Transverse colon (tissue), 4 donors: Measurements from ENCODE around the gene THAP4. TPM values are rescaled to one million over a fixed set of nuclear protein-coding genes. Genes with fewer than 3 reads are reported as not detected.

Source experiments
- DNase-seq: peaks from one replicate; pipeline ENCODE4 v3.0.0-alpha.2; 2019
- H3K27ac ChIP-seq, 4 donors: fragments of 200-600 bp; sonication (generic); 2 replicates each; pipeline ENCODE4 v1.5.1; 2016 to 2018; ENCODE audit warnings: inconsistent platforms in 4 of 4
- H3K27me3 ChIP-seq: fragments of 200-600 bp; sonication (generic); 2 replicates; pipeline ENCODE4 v1.5.1; 2017; ENCODE audit warnings: inconsistent platforms
- H3K36me3 ChIP-seq, 4 donors: fragments of 200-600 bp; sonication (generic); 2 replicates each; pipeline ENCODE4 v1.5.1; 2017 to 2019; ENCODE audit warnings: inconsistent platforms in 4 of 4
- H3K4me1 ChIP-seq, 4 donors: fragments of 200-600 bp; sonication (generic); 2 replicates each; pipeline ENCODE4 v1.5.1; 2017 to 2020; ENCODE audit warnings: inconsistent platforms in 4 of 4
- H3K4me3 ChIP-seq, 4 donors: fragments of 200-600 bp; sonication (generic); 1 replicate in 1 of 4; 2 replicates in 3 of 4; pipeline versions ENCODE4 v1.5.1 to v1.6.1; 2017 to 2019; ENCODE audit warnings: inconsistent platforms in 4 of 4
- H3K9me3 ChIP-seq, 2 donors: fragments of 200-600 bp; sonication (generic); 2 replicates each; pipeline ENCODE4 v1.5.1; 2017 to 2019; ENCODE audit warnings: inconsistent platforms in 2 of 2
- EP300 ChIP-seq: sonication (generic); formaldehyde crosslinking; IDR thresholded peaks from one replicate; pipeline ENCODE4 v1.6.1; 2017; ENCODE audit warnings: antibody characterized with exemption, low read depth
- POLR2A ChIP-seq: fragments of 450-650 bp; IDR thresholded peaks from one replicate; pipeline ENCODE4 v1.6.1; 2016; ENCODE audit warnings: antibody characterized with exemption, mild to moderate bottlenecking, moderate library complexity
- POLR2AphosphoS5 ChIP-seq, 3 donors: sonication (generic); formaldehyde crosslinking; IDR thresholded peaks; one replicate each; pipeline ENCODE4 v1.6.1; 2016; ENCODE audit warnings: antibody characterized with exemption in 3 of 3
- WGBS, 2 donors: methylation state at CpG; one replicate each; pipeline ENCODE4 v1.1.5; 2018; ENCODE audit warnings: low coverage in 1 of 2; 5-methylcytosine and 5-hydroxymethylcytosine counted together
- in situ Hi-C, 4 donors: fragments of 200-750 bp; cut with MboI; loops; one replicate each; pipeline versions ENCODE4 v1.15.0 to v1.15.1; 2017; ENCODE audit warnings: low sequenced_read_pairs in 3 of 4, low pct_ligation_motif_present in 1 of 4, low pct_unique_long_range_greater_than_20kb in 1 of 4
- intact Hi-C: fragments of 100-400 bp; cut with DNase I; formaldehyde crosslinking; loops from one replicate; pipeline ENCODE4 v1.15.1; 2023; ENCODE audit warnings: low total_unique reads
- total RNA-seq, 4 donors: library from RNA; depleted of rRNA; stranded (reverse); fragments of >200 nt; gene quantifications; one replicate each; pipeline ENCODE4 v1.1.0, GENCODE V29; 2016
- TF ChIP-seq, protein P1 (sequence below), 5 experiments: fragments of 200-600 bp in 3 of 5; fragments of 450-650 bp in 2 of 5; sonication (generic) in 3 of 5; IDR thresholded peaks; 1 replicate in 2 of 5; 2 replicates in 3 of 5; pipeline ENCODE4 v1.5.1; 2016 to 2017; ENCODE audit warnings: antibody characterized with exemption in 5 of 5, inconsistent platforms in 3 of 5, mild to moderate bottlenecking in 2 of 5, moderate library complexity in 1 of 5

THAP4 gene
- total RNA-seq, 4 donors from 2014 or later, result 65.1 to 142 (median 82.8) TPM

- no peaks in the 10 kb centered on the region for H3K36me3 ChIP-seq
- no peak for DNase-seq
- 65 to 66% methylated on average over 8 to 12 of the region's 12 CpGs for WGBS, 2 donors
- no peak overlapping the region for H3K4me3 ChIP-seq
- TF ChIP-seq EP300 (no peak), POLR2A (no peak), POLR2AphosphoS5 (IDR thresholded peaks at IDR 0.05) (no peak)
- TF ChIP-seq, protein P1, sequence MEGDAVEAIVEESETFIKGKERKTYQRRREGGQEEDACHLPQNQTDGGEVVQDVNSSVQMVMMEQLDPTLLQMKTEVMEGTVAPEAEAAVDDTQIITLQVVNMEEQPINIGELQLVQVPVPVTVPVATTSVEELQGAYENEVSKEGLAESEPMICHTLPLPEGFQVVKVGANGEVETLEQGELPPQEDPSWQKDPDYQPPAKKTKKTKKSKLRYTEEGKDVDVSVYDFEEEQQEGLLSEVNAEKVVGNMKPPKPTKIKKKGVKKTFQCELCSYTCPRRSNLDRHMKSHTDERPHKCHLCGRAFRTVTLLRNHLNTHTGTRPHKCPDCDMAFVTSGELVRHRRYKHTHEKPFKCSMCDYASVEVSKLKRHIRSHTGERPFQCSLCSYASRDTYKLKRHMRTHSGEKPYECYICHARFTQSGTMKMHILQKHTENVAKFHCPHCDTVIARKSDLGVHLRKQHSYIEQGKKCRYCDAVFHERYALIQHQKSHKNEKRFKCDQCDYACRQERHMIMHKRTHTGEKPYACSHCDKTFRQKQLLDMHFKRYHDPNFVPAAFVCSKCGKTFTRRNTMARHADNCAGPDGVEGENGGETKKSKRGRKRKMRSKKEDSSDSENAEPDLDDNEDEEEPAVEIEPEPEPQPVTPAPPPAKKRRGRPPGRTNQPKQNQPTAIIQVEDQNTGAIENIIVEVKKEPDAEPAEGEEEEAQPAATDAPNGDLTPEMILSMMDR (IDR thresholded peaks at IDR 0.05), result no peak
- peaks cover 5 to 19% (median 11%) of the 10 kb centered on the region in 4 donors for H3K4me1 ChIP-seq
- H3K27me3 ChIP-seq, result peaks cover 74% of the 10 kb centered on the region
- no peaks in the 10 kb centered on the region for H3K9me3 ChIP-seq
- in situ Hi-C loops, result no loop called here
- intact Hi-C loops, result no loop called here
- no peak overlapping the region for H3K27ac ChIP-seq
These were observed 91.2 kb downstream of the THAP4 start for GRCh38 chr2:241545523-241546473.

- 39 to 45% methylated on average over 9 to 10 of the region's 10 CpGs for WGBS, 2 donors
- DNase-seq, result no peak
- Histone ChIP-seq H3K27me3 (peaks cover 74% of the 10 kb centered on the region), H3K4me3 (no peak overlapping the region), H3K4me1 (peaks cover 5 to 17% (median 14%) of the 10 kb centered on the region in 4 donors), H3K27ac (no peak overlapping the region), H3K36me3 (no peaks in the 10 kb centered on the region), H3K9me3 (no peaks in the 10 kb centered on the region)
- in situ Hi-C loops (no loop called here), intact Hi-C loops (no loop called here)
- TF ChIP-seq POLR2AphosphoS5 (IDR thresholded peaks at IDR 0.05), result no peak
- no peak for TF ChIP-seq POLR2A
- no peak for TF ChIP-seq EP300
- TF ChIP-seq, protein P1 (IDR thresholded peaks at IDR 0.05), result no peak
These were observed 91.9 kb downstream of the THAP4 start for GRCh38 chr2:241545106-241545505.

GRCh38 chr2:241542278-241542605 lies 94.7 kb downstream of the THAP4 start:
- DNase-seq, result no peak
- no peaks in the 10 kb centered on the region for H3K9me3 ChIP-seq
- H3K27ac ChIP-seq, result no peak overlapping the region
- intact Hi-C loops, result no loop called here
- TF ChIP-seq, protein P1 (IDR thresholded peaks at IDR 0.05), result no peak
- TF ChIP-seq POLR2AphosphoS5 (IDR thresholded peaks at IDR 0.05) (no peak), EP300 (no peak), POLR2A (no peak)
- no peak overlapping the region for H3K4me3 ChIP-seq
- H3K4me1 ChIP-seq, result peaks cover 5 to 16% (median 14%) of the 10 kb centered on the region in 4 donors
- H3K36me3 ChIP-seq, result no peaks in the 10 kb centered on the region
- in situ Hi-C loops, result no loop called here
- 65% methylated on average over 15 of the region's 15 CpGs; no CpG with 5 or more reads in 1 of the 2 donors for WGBS, 2 donors
- peaks cover 54% of the 10 kb centered on the region for H3K27me3 ChIP-seq

DNA sequence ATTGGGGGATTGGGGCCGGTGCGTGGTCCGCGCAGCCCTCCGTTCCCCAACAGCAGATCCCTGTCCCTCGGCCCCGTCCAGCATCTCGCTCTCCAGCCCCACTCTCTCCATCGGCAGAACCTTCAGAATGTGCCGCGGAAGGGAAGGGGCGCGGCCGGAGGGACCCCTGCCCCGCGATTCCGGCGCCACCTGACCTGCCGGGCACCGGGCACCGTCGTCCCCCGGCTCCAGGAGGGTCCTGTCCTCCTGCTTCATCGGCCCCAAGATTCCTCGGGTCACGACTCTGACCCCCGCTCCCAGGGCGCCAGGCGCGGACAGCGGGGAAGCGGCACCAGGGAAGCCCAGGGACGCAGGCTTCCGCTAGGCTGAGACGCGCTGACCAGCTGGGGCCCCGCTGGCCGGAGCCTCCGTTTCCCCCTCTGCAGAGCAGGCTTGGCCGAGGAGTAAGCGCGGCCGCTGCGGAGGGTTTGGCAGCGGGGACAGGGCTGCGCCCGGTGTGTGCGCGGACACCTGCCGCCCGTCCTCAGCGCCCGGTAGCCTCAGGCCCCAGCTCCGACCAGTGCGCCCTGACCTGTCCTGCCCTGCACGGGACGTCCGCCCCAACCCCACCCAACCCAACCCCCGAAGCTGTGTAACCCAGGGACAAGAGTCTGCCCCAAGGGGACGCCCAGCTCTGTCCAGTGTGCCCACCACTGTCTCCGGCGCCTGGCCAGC lies 95.2 kb downstream of the THAP4 start:
- H3K36me3 ChIP-seq, result no peaks in the 10 kb centered on the region
- H3K9me3 ChIP-seq, result no peaks in the 10 kb centered on the region
- TF ChIP-seq POLR2AphosphoS5 (IDR thresholded peaks at IDR 0.05) (no peak), EP300 (no peak), POLR2A (no peak)
- TF ChIP-seq, protein P1 (IDR thresholded peaks at IDR 0.05), result no peak
- 51% methylated on average over 58 of the region's 62 CpGs; no CpG with 5 or more reads in 1 of the 2 donors for WGBS, 2 donors
- no peak overlapping the region for H3K27ac ChIP-seq
- intact Hi-C loops (no loop called here), in situ Hi-C loops (no loop called here)
- DNase-seq, result no peak
- peak overlapping the region in 2 of 4 donors; percentile 36 to 47 for H3K4me3 ChIP-seq
- H3K27me3 ChIP-seq, result peaks cover 52% of the 10 kb centered on the region
- H3K4me1 ChIP-seq, result peaks cover 5 to 16% (median 12%) of the 10 kb centered on the region in 4 donors
